ENCODE results near the gene MYH7B. TPM values are rescaled to one million over a fixed set of nuclear protein-coding genes. Genes with fewer than 3 reads are reported as not detected.
A peak's percentile ranks its signal among the peaks of the same experiment; 100 is the strongest.

MYH7B gene
- total and polyA plus RNA-seq, 2 experiments from 2014 or later: 0.10 to 1.1 TPM

GRCh38 chr20:34907616-34908469, 47.8 kb upstream of the MYH7B start:
- H3K4me3 Mint-ChIP-seq: no peak overlapping the region
- H3K36me3 Mint-ChIP-seq (ENCODE audit: low read depth): no peaks in the 10 kb centered on the region
- Histone ChIP-seq H3K27ac (ENCODE audit: low read depth) (0 out of 2 replicates have a peak overlapping the region, but pooled peaks have one; percentile 45), H4K20me1 (replicated peaks; ENCODE audit: insufficient read depth) (no peaks in the 10 kb centered on the region; the same call in 1 of the 2 replicates), H3K4me1 (ENCODE audit: insufficient read depth) (no peaks in the 10 kb centered on the region), H3K27me3 (ENCODE audit: insufficient read depth) (no peaks in the 10 kb centered on the region), H3K4me3 (no peak overlapping the region), H3K79me2 (replicated peaks; ENCODE audit: insufficient read depth) (no peaks in the 10 kb centered on the region), H3K9me2 (ENCODE audit: insufficient read depth) (no peaks in the 10 kb centered on the region; the same call in 1 of the 2 replicates), H3F3A (replicated peaks; ENCODE audit: low read depth) (0 out of 2 replicates have a peak, but pooled peaks cover 3% of the 10 kb centered on the region), H3K4me2 (no peak overlapping the region), H2AFZ (no peak overlapping the region), H3K36me3 (ENCODE audit: insufficient read depth) (no peaks in the 10 kb centered on the region)
- no peak for ATAC-seq
- H3K9me3 Mint-ChIP-seq: no peaks in the 10 kb centered on the region
- H3K4me1 Mint-ChIP-seq: no peaks in the 10 kb centered on the region
- no peak for DNase-seq (ENCODE audit: low spot score)
- peaks cover 2% of the 10 kb centered on the region for H3K27me3 Mint-ChIP-seq (ENCODE audit: insufficient read depth, low read depth, poor library complexity)
- no peak overlapping the region for H3K27ac Mint-ChIP-seq
- TF ChIP-seq EZH2phosphoT487 (IDR thresholded peaks at IDR 0.05; ENCODE audit: unreplicated experiment) (no peak), POLR2AphosphoS5 (IDR thresholded peaks at IDR 0.05; ENCODE audit: low read depth) (no peak), ZNF331 (CRISPR knock-in tag; IDR thresholded peaks at IDR 0.05; ENCODE audit: low read depth) (no peak), ETS1 (IDR thresholded peaks at IDR 0.05) (no peak), NANOG (IDR thresholded peaks at IDR 0.05; ENCODE audit: borderline replicate concordance) (no peak), EZH2 (IDR thresholded peaks at IDR 0.05; ENCODE audit: low read depth, unreplicated experiment) (no peak), ZNF114 (CRISPR knock-in tag; IDR thresholded peaks at IDR 0.05) (no peak), REST (IDR thresholded peaks at IDR 0.05; ENCODE audit: unreplicated experiment) (no peak), STAT1 (IDR thresholded peaks at IDR 0.05; ENCODE audit: unreplicated experiment) (no peak), CREB1 (CRISPR knock-in tag; IDR thresholded peaks at IDR 0.05; ENCODE audit: low read depth) (no peak)
- TF ChIP-seq, protein P1, sequence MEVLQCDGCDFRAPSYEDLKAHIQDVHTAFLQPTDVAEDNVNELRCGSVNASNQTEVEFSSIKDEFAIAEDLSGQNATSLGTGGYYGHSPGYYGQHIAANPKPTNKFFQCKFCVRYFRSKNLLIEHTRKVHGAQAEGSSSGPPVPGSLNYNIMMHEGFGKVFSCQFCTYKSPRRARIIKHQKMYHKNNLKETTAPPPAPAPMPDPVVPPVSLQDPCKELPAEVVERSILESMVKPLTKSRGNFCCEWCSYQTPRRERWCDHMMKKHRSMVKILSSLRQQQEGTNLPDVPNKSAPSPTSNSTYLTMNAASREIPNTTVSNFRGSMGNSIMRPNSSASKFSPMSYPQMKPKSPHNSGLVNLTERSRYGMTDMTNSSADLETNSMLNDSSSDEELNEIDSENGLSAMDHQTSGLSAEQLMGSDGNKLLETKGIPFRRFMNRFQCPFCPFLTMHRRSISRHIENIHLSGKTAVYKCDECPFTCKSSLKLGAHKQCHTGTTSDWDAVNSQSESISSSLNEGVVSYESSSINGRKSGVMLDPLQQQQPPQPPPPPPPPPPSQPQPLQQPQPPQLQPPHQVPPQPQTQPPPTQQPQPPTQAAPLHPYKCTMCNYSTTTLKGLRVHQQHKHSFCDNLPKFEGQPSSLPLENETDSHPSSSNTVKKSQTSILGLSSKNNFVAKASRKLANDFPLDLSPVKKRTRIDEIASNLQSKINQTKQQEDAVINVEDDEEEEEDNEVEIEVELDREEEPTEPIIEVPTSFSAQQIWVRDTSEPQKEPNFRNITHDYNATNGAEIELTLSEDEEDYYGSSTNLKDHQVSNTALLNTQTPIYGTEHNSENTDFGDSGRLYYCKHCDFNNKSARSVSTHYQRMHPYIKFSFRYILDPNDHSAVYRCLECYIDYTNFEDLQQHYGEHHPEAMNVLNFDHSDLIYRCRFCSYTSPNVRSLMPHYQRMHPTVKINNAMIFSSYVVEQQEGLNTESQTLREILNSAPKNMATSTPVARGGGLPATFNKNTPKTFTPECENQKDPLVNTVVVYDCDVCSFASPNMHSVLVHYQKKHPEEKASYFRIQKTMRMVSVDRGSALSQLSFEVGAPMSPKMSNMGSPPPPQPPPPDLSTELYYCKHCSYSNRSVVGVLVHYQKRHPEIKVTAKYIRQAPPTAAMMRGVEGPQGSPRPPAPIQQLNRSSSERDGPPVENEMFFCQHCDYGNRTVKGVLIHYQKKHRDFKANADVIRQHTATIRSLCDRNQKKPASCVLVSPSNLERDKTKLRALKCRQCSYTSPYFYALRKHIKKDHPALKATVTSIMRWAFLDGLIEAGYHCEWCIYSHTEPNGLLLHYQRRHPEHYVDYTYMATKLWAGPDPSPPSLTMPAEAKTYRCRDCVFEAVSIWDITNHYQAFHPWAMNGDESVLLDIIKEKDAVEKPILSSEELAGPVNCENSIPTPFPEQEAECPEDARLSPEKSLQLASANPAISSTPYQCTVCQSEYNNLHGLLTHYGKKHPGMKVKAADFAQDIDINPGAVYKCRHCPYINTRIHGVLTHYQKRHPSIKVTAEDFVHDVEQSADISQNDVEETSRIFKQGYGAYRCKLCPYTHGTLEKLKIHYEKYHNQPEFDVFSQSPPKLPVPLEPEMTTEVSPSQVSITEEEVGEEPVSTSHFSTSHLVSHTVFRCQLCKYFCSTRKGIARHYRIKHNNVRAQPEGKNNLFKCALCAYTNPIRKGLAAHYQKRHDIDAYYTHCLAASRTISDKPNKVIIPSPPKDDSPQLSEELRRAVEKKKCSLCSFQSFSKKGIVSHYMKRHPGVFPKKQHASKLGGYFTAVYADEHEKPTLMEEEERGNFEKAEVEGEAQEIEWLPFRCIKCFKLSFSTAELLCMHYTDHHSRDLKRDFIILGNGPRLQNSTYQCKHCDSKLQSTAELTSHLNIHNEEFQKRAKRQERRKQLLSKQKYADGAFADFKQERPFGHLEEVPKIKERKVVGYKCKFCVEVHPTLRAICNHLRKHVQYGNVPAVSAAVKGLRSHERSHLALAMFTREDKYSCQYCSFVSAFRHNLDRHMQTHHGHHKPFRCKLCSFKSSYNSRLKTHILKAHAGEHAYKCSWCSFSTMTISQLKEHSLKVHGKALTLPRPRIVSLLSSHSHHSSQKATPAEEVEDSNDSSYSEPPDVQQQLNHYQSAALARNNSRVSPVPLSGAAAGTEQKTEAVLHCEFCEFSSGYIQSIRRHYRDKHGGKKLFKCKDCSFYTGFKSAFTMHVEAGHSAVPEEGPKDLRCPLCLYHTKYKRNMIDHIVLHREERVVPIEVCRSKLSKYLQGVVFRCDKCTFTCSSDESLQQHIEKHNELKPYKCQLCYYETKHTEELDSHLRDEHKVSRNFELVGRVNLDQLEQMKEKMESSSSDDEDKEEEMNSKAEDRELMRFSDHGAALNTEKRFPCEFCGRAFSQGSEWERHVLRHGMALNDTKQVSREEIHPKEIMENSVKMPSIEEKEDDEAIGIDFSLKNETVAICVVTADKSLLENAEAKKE (CRISPR knock-in tag; IDR thresholded peaks at IDR 0.05): no peak

Data from GM23338 (cell line).